IMR-90 (cell line): ENCODE data around the gene DALRD3. TPM values are rescaled to one million over a fixed set of nuclear protein-coding genes. Genes with fewer than 3 reads are reported as not detected.

Experiments used
- ATAC-seq: fragments of 200-7000 bp; cut with Tn5 transposase; 2 replicates; pipeline ENCODE4 v1.9.1; 2020; ENCODE audit warnings: low read depth, mild to moderate bottlenecking, moderate library complexity
- BruUV-seq: library from RNA; stranded (reverse); fragments of 400-500 nt; replicated peaks from 2 replicates; lab custom pipeline; 2021; lab: Mats Ljungman, UMichigan
- CTCF ChIA-PET: fragments of 300-600 bp; formaldehyde crosslinking; extraction: SDS; loops from one replicate; lab custom pipeline; 2021; ENCODE audit warnings: antibody characterized with exemption; lab: Yijun Ruan, JAX
- POLR2A ChIA-PET: fragments of 300-600 bp; sonication (Branson Sonifier 250); formaldehyde crosslinking; loops from one replicate; lab custom pipeline; 2022; ENCODE audit warnings: antibody characterized with exemption; ENCODE audit not compliant: unreplicated experiment; lab: Charles Lee
- DNase-seq: peaks from one replicate; pipeline ENCODE4 v3.0.0; 2013
- H2AFZ ChIP-seq: replicated peaks from 2 replicates; pipeline ENCODE3; 2013; ENCODE audit warnings: low read length, mild to moderate bottlenecking; ENCODE audit not compliant: poor library complexity
- H2AK5ac ChIP-seq: 2 replicates; pipeline ENCODE4 v1.6.1; 2013; ENCODE audit warnings: low read depth, low read length, inconsistent platforms
- H2AK9ac ChIP-seq: replicated peaks from 2 replicates; pipeline ENCODE3; 2013; ENCODE audit warnings: mild to moderate bottlenecking, low read depth, low read length, moderate library complexity; ENCODE audit not compliant: poor library complexity
- H2BK120ac ChIP-seq: 2 replicates; pipeline ENCODE4 v1.6.1; 2013; ENCODE audit warnings: low read depth, low read length, inconsistent platforms
- H2BK15ac ChIP-seq: 3 replicates; pipeline ENCODE4 v1.6.1; 2013; ENCODE audit warnings: low read depth, low read length, inconsistent platforms
- H2BK20ac ChIP-seq: 2 replicates; pipeline ENCODE4 v1.6.1; 2013; ENCODE audit warnings: low read depth, mild to moderate bottlenecking, inconsistent platforms, low read length, moderate library complexity
- H2BK5ac ChIP-seq: 2 replicates; pipeline ENCODE4 v1.6.1; 2013; ENCODE audit warnings: mild to moderate bottlenecking, low read depth, low read length, inconsistent platforms; ENCODE audit not compliant: poor library complexity, severe bottlenecking
- H3K14ac ChIP-seq: replicated peaks from 2 replicates; pipeline ENCODE4 v1.6.1; 2013; ENCODE audit warnings: low read depth, low read length, inconsistent platforms
- H3K18ac ChIP-seq: 2 replicates; pipeline ENCODE4 v1.6.1; 2013; ENCODE audit warnings: low read depth, low read length, control low read depth
- H3K23ac ChIP-seq: 2 replicates; pipeline ENCODE4 v1.6.1; 2013; ENCODE audit warnings: low read depth, low read length, inconsistent platforms
- H3K27ac ChIP-seq: 2 replicates; pipeline ENCODE4 v1.5.1; 2013; ENCODE audit warnings: mild to moderate bottlenecking, control low read depth, low read length; ENCODE audit not compliant: insufficient read depth
- H3K27me3 ChIP-seq: 2 replicates; pipeline ENCODE4 v1.6.1; 2013; ENCODE audit warnings: low read length; ENCODE audit not compliant: control insufficient read depth, insufficient read depth
- H3K36me3 ChIP-seq: 2 replicates; pipeline ENCODE4 v1.6.1; 2013; ENCODE audit warnings: low read length, mixed read lengths; ENCODE audit not compliant: control insufficient read depth, insufficient read depth
- H3K4ac ChIP-seq: 2 replicates; pipeline ENCODE4 v1.6.1; 2013; ENCODE audit warnings: low read depth, low read length, inconsistent platforms
- H3K4me1 ChIP-seq: 2 replicates; pipeline ENCODE4 v1.6.1; 2013; ENCODE audit warnings: low read length, mixed read lengths; ENCODE audit not compliant: control insufficient read depth, insufficient read depth
- H3K4me2 ChIP-seq: 2 replicates; pipeline ENCODE4 v1.6.1; 2013; ENCODE audit warnings: low read depth, mild to moderate bottlenecking, control low read depth, low read length, moderate library complexity
- H3K4me3 ChIP-seq: 2 replicates; pipeline ENCODE4 v1.5.1; 2013; ENCODE audit warnings: low read depth, mild to moderate bottlenecking, control low read depth, low read length, moderate library complexity; ENCODE audit not compliant: insufficient read depth
- H3K56ac ChIP-seq: 2 replicates; pipeline ENCODE4 v1.6.1; 2013; ENCODE audit warnings: low read length, inconsistent platforms; ENCODE audit not compliant: insufficient read depth; ENCODE audit errors: extremely low read depth
- H3K79me1 ChIP-seq, 2 experiments: 2 replicates each; pipeline ENCODE4 v1.6.1; 2013; ENCODE audit warnings: low read length in 2 of 2, inconsistent platforms in 1 of 2, low read depth in 1 of 2
- H3K9ac ChIP-seq: 2 replicates; pipeline ENCODE4 v1.6.1; 2013; ENCODE audit warnings: low read depth, low read length, control low read depth
- H3K9me1 ChIP-seq: 2 replicates; pipeline ENCODE4 v1.6.1; 2013; ENCODE audit warnings: low read length, inconsistent platforms; ENCODE audit not compliant: insufficient read depth
- H3K9me3 ChIP-seq: 2 replicates; pipeline ENCODE4 v1.6.1; 2013; ENCODE audit warnings: low read length; ENCODE audit not compliant: control insufficient read depth, insufficient read depth
- H4K20me1 ChIP-seq: 2 replicates; pipeline ENCODE4 v1.6.1; 2013; ENCODE audit warnings: low read length, inconsistent platforms; ENCODE audit not compliant: insufficient read depth
- H4K5ac ChIP-seq: 2 replicates; pipeline ENCODE4 v1.6.1; 2013; ENCODE audit warnings: mild to moderate bottlenecking, low read depth, low read length, control low read depth
- H4K8ac ChIP-seq, 2 experiments: 2 replicates each; pipeline ENCODE4 v1.6.1; 2013; ENCODE audit warnings: low read depth in 2 of 2, low read length in 2 of 2, control low read depth in 1 of 2, inconsistent platforms in 1 of 2
- H4K91ac ChIP-seq: 2 replicates; pipeline ENCODE4 v1.6.1; 2013; ENCODE audit warnings: low read depth, low read length, inconsistent platforms; ENCODE audit not compliant: insufficient read depth
- BHLHE40 ChIP-seq: fragments of 150-350 bp; IDR thresholded peaks from 2 replicates; pipeline ENCODE4 v1.6.1; 2016; ENCODE audit warnings: mild to moderate bottlenecking, low read depth, low read length
- CEBPB ChIP-seq: IDR thresholded peaks from 2 replicates; pipeline ENCODE4 v1.6.1; 2012; ENCODE audit warnings: low read depth, low read length, improper control_type of control experiment
- CHD1 ChIP-seq: IDR thresholded peaks from 2 replicates; pipeline ENCODE4 v1.6.1; 2012; ENCODE audit warnings: low read depth, low read length, improper control_type of control experiment
- FOS ChIP-seq: fragments of 150-350 bp; IDR thresholded peaks from 2 replicates; pipeline ENCODE4 v1.6.1; 2016; ENCODE audit warnings: low read depth, low read length
- MAFK ChIP-seq: IDR thresholded peaks from 2 replicates; pipeline ENCODE4 v1.6.1; 2012; ENCODE audit warnings: low read depth, low read length, improper control_type of control experiment
- MAZ ChIP-seq: IDR thresholded peaks from 2 replicates; pipeline ENCODE4 v1.6.1; 2012; ENCODE audit warnings: low read depth, mild to moderate bottlenecking, low read length, improper control_type of control experiment, moderate library complexity, borderline replicate concordance
- MXI1 ChIP-seq: IDR thresholded peaks from 2 replicates; pipeline ENCODE4 v1.6.1; 2012; ENCODE audit warnings: low read depth, mild to moderate bottlenecking, low read length, moderate library complexity, borderline replicate concordance
- NFE2L2 ChIP-seq: fragments of 150-350 bp; IDR thresholded peaks from 2 replicates; pipeline ENCODE4 v1.6.1; 2016; ENCODE audit warnings: low read depth, mild to moderate bottlenecking, low read length
- POLR2A ChIP-seq: IDR thresholded peaks from 2 replicates; pipeline ENCODE4 v1.6.1; 2012; ENCODE audit warnings: mild to moderate bottlenecking, low read depth, low read length
- RAD21 ChIP-seq: IDR thresholded peaks from 2 replicates; pipeline ENCODE4 v1.6.1; 2012; ENCODE audit warnings: low read length, improper control_type of control experiment
- RCOR1 ChIP-seq: IDR thresholded peaks from 2 replicates; pipeline ENCODE4 v1.6.1; 2012; ENCODE audit warnings: mild to moderate bottlenecking, low read length, improper control_type of control experiment; ENCODE audit not compliant: insufficient replicate concordance
- SMC3 ChIP-seq: fragments of 150-350 bp; IDR thresholded peaks from 2 replicates; pipeline ENCODE4 v1.6.1; 2016; ENCODE audit warnings: low read depth, mild to moderate bottlenecking, antibody characterized with exemption, low read length, moderate library complexity
- WGBS, 2 experiments: methylation state at CpG; one replicate each; pipeline versions ENCODE4 v1.1.5 to v1.1.7; 2013; ENCODE audit warnings: missing lambda C conversion rate in 2 of 2; ENCODE audit not compliant: insufficient read length in 1 of 2; ENCODE audit errors: extremely low coverage in 2 of 2; 5-methylcytosine and 5-hydroxymethylcytosine counted together
- dilution Hi-C: fragments of 300-500 bp; cut with HindIII; formaldehyde crosslinking; loops from one replicate; pipeline ENCODE4 v1.14.3; 2018; ENCODE audit warnings: low sequenced_read_pairs; ENCODE audit not compliant: unreplicated experiment
- in situ Hi-C: fragments of 300-500 bp; cut with MboI; formaldehyde crosslinking; loops from 3 replicates; pipeline ENCODE4 v1.14.3; 2019; ENCODE audit warnings: low sequenced_read_pairs, inconsistent platforms, mixed read lengths
- intact Hi-C: fragments of 100-400 bp; cut with micrococcal nuclease; formaldehyde crosslinking; loops from 2 replicates; pipeline ENCODE4 v1.10.0; 2022
- polyA plus RNA-seq, 3 experiments: library from polyadenylated mRNA; depleted of rRNA; stranded (reverse); fragments of >200 nt; gene quantifications; 2 replicates each; pipeline ENCODE4 v1.2.3, GENCODE V29; 2012; ENCODE audit warnings: low replicate concordance in 1 of 3
- total RNA-seq: library from RNA; depleted of rRNA; stranded (reverse); fragments of >200 nt; gene quantifications from 2 replicates; pipeline ENCODE4 v1.2.3, GENCODE V29; 2012
- TF ChIP-seq, protein P1 (sequence below): conservative IDR thresholded peaks from 2 replicates; pipeline ENCODE4 v1.5.1; 2012; ENCODE audit warnings: mild to moderate bottlenecking, low read depth, low read length, improper control_type of control experiment
- TF ChIP-seq, protein P2 (sequence below): fragments of 150-350 bp; IDR thresholded peaks from 2 replicates; pipeline ENCODE4 v1.6.1; 2017; ENCODE audit warnings: mild to moderate bottlenecking, antibody characterized with exemption, low read length, low read depth

Gene DALRD3
- total and polyA plus RNA-seq, 2 of the 4 experiments (the other 2 are of a cell fraction), result 27.8 to 42.2 TPM

DNA sequence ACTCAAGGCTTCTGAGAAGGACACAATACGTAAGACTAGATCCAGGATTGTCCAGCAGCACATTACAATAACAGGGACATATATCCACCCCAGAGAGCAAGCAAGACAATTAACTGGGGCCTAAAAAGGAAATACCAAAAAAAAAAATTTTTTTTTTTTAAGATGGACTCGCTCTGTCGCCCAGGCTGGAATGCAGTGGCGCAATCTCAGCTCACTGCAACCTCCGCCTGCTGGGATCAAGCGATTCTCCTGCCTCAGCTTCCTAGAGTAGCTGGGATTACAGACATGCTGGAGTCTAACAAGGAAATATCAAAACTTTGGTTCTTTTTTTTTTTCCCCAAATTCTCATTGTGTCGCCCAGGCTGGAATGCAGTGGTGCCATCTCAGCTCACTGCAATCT lies 39.6 kb upstream of the DALRD3 start:
- Histone ChIP-seq H4K91ac (no peak overlapping the region), H4K5ac (no peak overlapping the region), H3K4me1 (peaks cover 2% of the 10 kb centered on the region; the same call in 1 of the 2 replicates), H3K79me1 (peaks cover 42 to 68% of the 10 kb centered on the region in 2 experiments), H4K8ac (no peak overlapping the region), H2BK120ac (no peak overlapping the region), H3K27ac (no peak overlapping the region; the same call in 1 of the 2 replicates), H3K4ac (no peak overlapping the region), H3K9me3 (no peaks in the 10 kb centered on the region), H3K14ac (no peak overlapping the region), H4K20me1 (peaks cover 7% of the 10 kb centered on the region; the same call in 1 of the 2 replicates), H3K4me2 (no peak overlapping the region), H2BK15ac (no peak overlapping the region), H3K23ac (no peak overlapping the region), H2AK9ac (no peak overlapping the region), H2AFZ (no peak overlapping the region), H3K18ac (no peak overlapping the region), H3K4me3 (no peak overlapping the region), H3K27me3 (no peaks in the 10 kb centered on the region), H3K9me1 (peaks cover 18% of the 10 kb centered on the region), H2BK5ac (no peak overlapping the region), H3K36me3 (peaks cover 33% of the 10 kb centered on the region), H2BK20ac (no peak overlapping the region), H3K9ac (peak overlapping the region; percentile 11; the same call in 1 of the 2 replicates), H2AK5ac (no peak overlapping the region), H3K56ac (no peak overlapping the region)
- TF ChIP-seq FOS (no peak), CEBPB (no peak; the same call in 1 of the 2 replicates), BHLHE40 (no peak), MAZ (no peak), RCOR1 (no peak), POLR2A (no peak), SMC3 (no peak), CHD1 (no peak), NFE2L2 (no peak), MXI1 (no peak), RAD21 (no peak), MAFK (no peak)
- TF ChIP-seq, protein P1, sequence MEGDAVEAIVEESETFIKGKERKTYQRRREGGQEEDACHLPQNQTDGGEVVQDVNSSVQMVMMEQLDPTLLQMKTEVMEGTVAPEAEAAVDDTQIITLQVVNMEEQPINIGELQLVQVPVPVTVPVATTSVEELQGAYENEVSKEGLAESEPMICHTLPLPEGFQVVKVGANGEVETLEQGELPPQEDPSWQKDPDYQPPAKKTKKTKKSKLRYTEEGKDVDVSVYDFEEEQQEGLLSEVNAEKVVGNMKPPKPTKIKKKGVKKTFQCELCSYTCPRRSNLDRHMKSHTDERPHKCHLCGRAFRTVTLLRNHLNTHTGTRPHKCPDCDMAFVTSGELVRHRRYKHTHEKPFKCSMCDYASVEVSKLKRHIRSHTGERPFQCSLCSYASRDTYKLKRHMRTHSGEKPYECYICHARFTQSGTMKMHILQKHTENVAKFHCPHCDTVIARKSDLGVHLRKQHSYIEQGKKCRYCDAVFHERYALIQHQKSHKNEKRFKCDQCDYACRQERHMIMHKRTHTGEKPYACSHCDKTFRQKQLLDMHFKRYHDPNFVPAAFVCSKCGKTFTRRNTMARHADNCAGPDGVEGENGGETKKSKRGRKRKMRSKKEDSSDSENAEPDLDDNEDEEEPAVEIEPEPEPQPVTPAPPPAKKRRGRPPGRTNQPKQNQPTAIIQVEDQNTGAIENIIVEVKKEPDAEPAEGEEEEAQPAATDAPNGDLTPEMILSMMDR, result no peak
- TF ChIP-seq, protein P2, sequence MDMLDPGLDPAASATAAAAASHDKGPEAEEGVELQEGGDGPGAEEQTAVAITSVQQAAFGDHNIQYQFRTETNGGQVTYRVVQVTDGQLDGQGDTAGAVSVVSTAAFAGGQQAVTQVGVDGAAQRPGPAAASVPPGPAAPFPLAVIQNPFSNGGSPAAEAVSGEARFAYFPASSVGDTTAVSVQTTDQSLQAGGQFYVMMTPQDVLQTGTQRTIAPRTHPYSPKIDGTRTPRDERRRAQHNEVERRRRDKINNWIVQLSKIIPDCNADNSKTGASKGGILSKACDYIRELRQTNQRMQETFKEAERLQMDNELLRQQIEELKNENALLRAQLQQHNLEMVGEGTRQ, result no peak
- dilution Hi-C loops (no loop called here), intact Hi-C loops (no loop called here), in situ Hi-C loops (no loop called here)
- 88% methylated on average over 3 of the region's 7 CpGs; no CpG with 5 or more reads in 1 of the 2 experiments for WGBS, 2 experiments
- DNase-seq, result no peak
- no TSS peak for BruUV-seq
- ChIA-PET POLR2A (no interaction called here), CTCF (interaction anchor here (0.6 kb wide), 2 partner anchors 10 to 36 kb away, joined by 3 to 6 read pairs; no protein-coding TSS in a partner anchor)
- no peak for ATAC-seq
